Islet of Langerhans (tissue), 1 donor: ENCODE results near the gene TUBA1C.
"Not testable (repeated sequence)": the region's sequence is repeated elsewhere in the genome, so short reads cannot be mapped to it uniquely, and the experiment has no call there.

Experiments used
- FAIRE-seq: peaks from one replicate; lab custom pipeline; 2011; peaks lifted over from hg19 to GRCh38; lab: Jason Lieb, UNC

The TUBA1C gene

GRCh38 chr12:49255857-49256637 lies 8.8 kb upstream of the TUBA1C start:
- no peak for FAIRE-seq

- not testable (repeated sequence) for FAIRE-seq
Observed at GRCh38 chr12:49257508-49258184, 7.2 kb upstream of the TUBA1C start.

GRCh38 chr12:49259452-49259851 lies 5.4 kb upstream of the TUBA1C start:
- FAIRE-seq: no peak

GRCh38 chr12:49260166-49260565 lies 4.7 kb upstream of the TUBA1C start:
- FAIRE-seq: no peak

- FAIRE-seq: no peak
Observed at GRCh38 chr12:49260571-49261363, 4.1 kb upstream of the TUBA1C start.

GRCh38 chr12:49261721-49262120 lies 3.2 kb upstream of the TUBA1C start:
- no peak for FAIRE-seq

GRCh38 chr12:49263400-49263763 lies 1.5 kb upstream of the TUBA1C start:
- no peak for FAIRE-seq

GRCh38 chr12:49264466-49264872 lies 413 bp upstream of the TUBA1C start:
- no peak for FAIRE-seq

GRCh38 chr12:49269191-49269590 lies 4.3 kb downstream of the TUBA1C start:
- not testable (repeated sequence) for FAIRE-seq

GRCh38 chr12:49272790-49273725 lies 8.2 kb downstream of the TUBA1C start:
- no peak for FAIRE-seq

- no peak for FAIRE-seq
Observed at GRCh38 chr12:49273726-49274395, 9.0 kb downstream of the TUBA1C start.

GRCh38 chr12:49274396-49275069 lies 9.7 kb downstream of the TUBA1C start:
- no peak for FAIRE-seq

- no peak for FAIRE-seq
Observed at GRCh38 chr12:49276304-49277290, 11.7 kb downstream of the TUBA1C start.

- FAIRE-seq: no peak
Observed at GRCh38 chr12:49277466-49277865, 12.6 kb downstream of the TUBA1C start.

GRCh38 chr12:49279706-49280159 lies 14.9 kb downstream of the TUBA1C start:
- no peak for FAIRE-seq

GRCh38 chr12:49280545-49280944 lies 15.7 kb downstream of the TUBA1C start:
- not testable (repeated sequence) for FAIRE-seq

- FAIRE-seq: no peak
Observed at GRCh38 chr12:49282302-49282701, 17.4 kb downstream of the TUBA1C start.

GRCh38 chr12:49282740-49283375 lies 18.0 kb downstream of the TUBA1C start:
- FAIRE-seq: not testable (repeated sequence)
